ENCODE data around the gene RPS6KB2. TPM values are rescaled to one million over a fixed set of nuclear protein-coding genes. Genes with fewer than 3 reads are reported as not detected.

RPS6KB2 gene
- total RNA-seq, 4 donors from 2014 or later: 53.5 to 108 (median 75.9) TPM

DNA sequence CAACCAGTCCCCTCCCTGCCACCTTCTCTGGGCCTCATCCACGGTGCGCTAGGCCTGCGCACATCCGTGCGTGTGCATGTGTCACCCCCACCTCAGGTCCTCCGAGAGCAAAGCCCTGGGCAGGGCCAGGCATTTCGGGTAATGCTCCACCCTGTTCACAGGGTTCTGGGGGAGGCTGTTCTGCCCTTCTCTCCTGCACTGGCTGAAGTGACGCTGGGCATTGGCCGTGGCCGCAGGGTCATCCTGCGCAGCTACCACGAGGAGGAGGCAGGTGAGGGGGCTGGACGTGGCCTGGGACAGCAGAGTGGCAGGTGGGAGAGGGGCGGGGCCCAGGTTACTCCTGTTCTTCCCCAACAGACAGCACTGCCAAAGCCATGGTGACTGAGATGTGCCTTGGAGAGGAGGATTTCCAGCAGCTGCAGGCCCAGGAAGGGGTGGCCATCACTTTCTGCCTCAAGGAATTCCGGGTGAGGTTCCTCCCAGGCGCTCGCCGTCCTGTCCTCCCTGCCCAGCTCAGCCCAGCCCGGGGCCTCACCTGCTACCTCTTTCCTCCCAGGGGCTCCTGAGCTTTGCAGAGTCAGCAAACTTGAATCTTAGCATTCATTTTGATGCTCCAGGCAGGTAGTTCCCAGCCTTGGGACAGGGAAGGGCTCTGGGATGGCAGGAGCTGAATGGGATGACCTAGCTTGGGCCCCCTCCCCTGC lies 32.6 kb upstream of the RPS6KB2 start:
- H3K36me3 ChIP-seq: peaks cover 0 to 24% (median 9%) of the 10 kb centered on the region in 4 donors
- H3K9me3 ChIP-seq: no peaks in the 10 kb centered on the region
- DNase-seq: no peak
- intact Hi-C loops (cut with DNase I; ENCODE audit: low total_unique reads) (no loop called here), in situ Hi-C loops (cut with MboI; ENCODE audit: low pct_ligation_motif_present in 1 of 4, low pct_unique_long_range_greater_than_20kb in 1 of 4, low sequenced_read_pairs in 3 of 4) (loop anchor here in 3 of 4 donors (10.0 to 25.0 kb wide), 2 partner anchors 89 to 133 kb away; partner anchors contain the start of genes AIP (in 2 of the 3) and GRK2 (in 1 of the 3))
- H3K27me3 ChIP-seq: no peaks in the 10 kb centered on the region
- TF ChIP-seq EP300 (IDR thresholded peaks at IDR 0.05; ENCODE audit: low read depth): no peak
- TF ChIP-seq POLR2A (IDR thresholded peaks at IDR 0.05): no peak
- no peak for TF ChIP-seq POLR2AphosphoS5 (IDR thresholded peaks at IDR 0.05)
- TF ChIP-seq CTCF (IDR thresholded peaks at IDR 0.05): no peak
- H3K27ac ChIP-seq: no peak overlapping the region
- H3K4me3 ChIP-seq: no peak overlapping the region
- WGBS, 2 donors (ENCODE audit: low coverage in 1 of 2): 84% methylated on average over 18 of the region's 19 CpGs; no CpG with 5 or more reads in 1 of the 2 donors
- peaks cover 22 to 45% (median 32%) of the 10 kb centered on the region in 4 donors for H3K4me1 ChIP-seq

- DNase-seq: no peak
- H3K27me3 ChIP-seq: no peaks in the 10 kb centered on the region
- 89% methylated on average over 7 of the region's 7 CpGs; no CpG with 5 or more reads in 1 of the 2 donors for WGBS, 2 donors (ENCODE audit: low coverage in 1 of 2)
- in situ Hi-C loops (cut with MboI; ENCODE audit: low pct_ligation_motif_present in 1 of 4, low pct_unique_long_range_greater_than_20kb in 1 of 4, low sequenced_read_pairs in 3 of 4) (loop anchor here in 3 of 4 donors (10.0 to 25.0 kb wide), 2 partner anchors 89 to 134 kb away; partner anchors contain the start of genes AIP (in 2 of the 3) and GRK2 (in 1 of the 3)), intact Hi-C loops (cut with DNase I; ENCODE audit: low total_unique reads) (no loop called here)
- TF ChIP-seq CTCF (IDR thresholded peaks at IDR 0.05) (no peak), POLR2A (IDR thresholded peaks at IDR 0.05) (no peak), EP300 (IDR thresholded peaks at IDR 0.05; ENCODE audit: low read depth) (no peak), POLR2AphosphoS5 (IDR thresholded peaks at IDR 0.05) (no peak)
- peaks cover 19 to 43% (median 31%) of the 10 kb centered on the region in 4 donors for H3K4me1 ChIP-seq
- no peaks in the 10 kb centered on the region for H3K9me3 ChIP-seq
- no peak overlapping the region for H3K4me3 ChIP-seq
- no peak overlapping the region for H3K27ac ChIP-seq
- H3K36me3 ChIP-seq: peaks cover 0 to 24% (median 9%) of the 10 kb centered on the region in 4 donors
These were observed 32.1 kb upstream of the RPS6KB2 start for GRCh38 chr11:67396259-67396581.

DNA sequence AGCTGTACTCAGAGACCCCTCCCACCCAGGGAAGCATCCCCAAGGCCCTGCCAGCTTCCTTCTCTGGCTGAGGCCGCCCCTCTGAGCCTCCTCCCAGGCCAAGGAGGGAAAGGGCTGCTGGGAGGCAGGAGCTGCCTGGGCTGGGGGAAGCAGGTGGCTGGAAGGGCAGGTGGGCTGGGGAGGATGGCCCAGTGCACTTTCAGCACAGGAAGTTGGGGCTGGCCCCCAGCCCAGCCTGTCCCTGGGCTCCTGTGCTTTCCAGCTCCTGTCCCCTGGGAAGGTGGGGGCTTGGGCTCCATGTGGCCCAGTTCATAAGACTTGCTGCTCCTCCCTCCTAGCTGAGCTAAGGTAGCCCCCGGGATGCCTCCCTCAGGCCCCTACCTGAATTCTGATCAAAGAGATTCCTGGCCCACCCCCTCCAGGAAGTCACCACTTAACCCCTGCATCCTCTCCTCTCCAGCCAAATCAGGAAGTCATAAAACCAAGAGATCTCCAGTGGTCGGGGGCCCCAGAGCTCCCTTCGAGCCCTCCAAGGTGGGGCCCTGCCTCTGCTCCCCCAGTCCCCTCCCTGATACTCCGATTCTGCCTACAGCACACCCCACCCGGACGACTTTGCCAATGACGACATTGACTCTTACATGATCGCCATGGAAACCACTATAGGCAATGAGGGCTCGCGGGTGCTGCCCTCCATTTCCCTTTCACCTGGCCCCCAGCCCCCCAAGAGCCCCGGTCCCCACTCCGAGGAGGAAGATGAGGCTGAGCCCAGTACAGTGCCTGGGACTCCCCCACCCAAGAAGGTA lies 31.5 kb upstream of the RPS6KB2 start:
- Histone ChIP-seq H3K27ac (no peak overlapping the region), H3K4me3 (no peak overlapping the region), H3K27me3 (no peaks in the 10 kb centered on the region), H3K36me3 (peaks cover 0 to 24% (median 9%) of the 10 kb centered on the region in 4 donors), H3K4me1 (peaks cover 19 to 43% (median 30%) of the 10 kb centered on the region in 4 donors), H3K9me3 (no peaks in the 10 kb centered on the region)
- intact Hi-C loops (cut with DNase I; ENCODE audit: low total_unique reads) (no loop called here), in situ Hi-C loops (cut with MboI; ENCODE audit: low pct_ligation_motif_present in 1 of 4, low pct_unique_long_range_greater_than_20kb in 1 of 4, low sequenced_read_pairs in 3 of 4) (loop anchor here in 3 of 4 donors (10.0 to 25.0 kb wide), 2 partner anchors 88 to 134 kb away; partner anchors contain the start of genes AIP (in 2 of the 3) and GRK2 (in 1 of the 3))
- no peak for DNase-seq
- 58 to 100% methylated on average over 1 to 13 of the region's 13 CpGs for WGBS, 2 donors (ENCODE audit: low coverage in 1 of 2)
- TF ChIP-seq EP300 (IDR thresholded peaks at IDR 0.05; ENCODE audit: low read depth): no peak
- no peak for TF ChIP-seq POLR2A (IDR thresholded peaks at IDR 0.05)
- no peak for TF ChIP-seq CTCF (IDR thresholded peaks at IDR 0.05)
- TF ChIP-seq POLR2AphosphoS5 (IDR thresholded peaks at IDR 0.05): peak in 1 of 3 donors; percentile 21

- Histone ChIP-seq H3K9me3 (no peaks in the 10 kb centered on the region), H3K36me3 (peaks cover 0 to 24% (median 9%) of the 10 kb centered on the region in 4 donors), H3K4me1 (peaks cover 23 to 46% (median 32%) of the 10 kb centered on the region in 4 donors), H3K4me3 (no peak overlapping the region), H3K27me3 (no peaks in the 10 kb centered on the region), H3K27ac (no peak overlapping the region)
- DNase-seq: no peak
- 82% methylated on average over 6 of the region's 6 CpGs; no CpG with 5 or more reads in 1 of the 2 donors for WGBS, 2 donors (ENCODE audit: low coverage in 1 of 2)
- TF ChIP-seq POLR2A (IDR thresholded peaks at IDR 0.05) (peak; percentile 10), EP300 (IDR thresholded peaks at IDR 0.05; ENCODE audit: low read depth) (no peak)
- intact Hi-C loops (cut with DNase I; ENCODE audit: low total_unique reads) (no loop called here), in situ Hi-C loops (cut with MboI; ENCODE audit: low pct_ligation_motif_present in 1 of 4, low pct_unique_long_range_greater_than_20kb in 1 of 4, low sequenced_read_pairs in 3 of 4) (loop anchor here in 3 of 4 donors (10.0 to 25.0 kb wide), 2 partner anchors 87 to 135 kb away; partner anchors contain the start of genes AIP (in 2 of the 3) and GRK2 (in 1 of the 3))
These were observed 30.8 kb upstream of the RPS6KB2 start for GRCh38 chr11:67397536-67397935.
